Astrocyte (in vitro differentiated cells and primary cell): Measurements from ENCODE around the gene DOCK7.

ENCODE experiments used
- EZH2 ChIP-seq: IDR thresholded peaks from 2 replicates; pipeline ENCODE4 v1.6.1; 2012; ENCODE audit warnings: mild to moderate bottlenecking, low read length, inconsistent platforms; ENCODE audit not compliant: insufficient read depth
- TF ChIP-seq, protein P1 (sequence below): IDR thresholded peaks from 2 replicates; pipeline ENCODE4 v1.5.1; 2011; ENCODE audit warnings: low read depth, mild to moderate bottlenecking, inconsistent platforms, low read length, moderate library complexity; ENCODE audit not compliant: insufficient read depth

DNA sequence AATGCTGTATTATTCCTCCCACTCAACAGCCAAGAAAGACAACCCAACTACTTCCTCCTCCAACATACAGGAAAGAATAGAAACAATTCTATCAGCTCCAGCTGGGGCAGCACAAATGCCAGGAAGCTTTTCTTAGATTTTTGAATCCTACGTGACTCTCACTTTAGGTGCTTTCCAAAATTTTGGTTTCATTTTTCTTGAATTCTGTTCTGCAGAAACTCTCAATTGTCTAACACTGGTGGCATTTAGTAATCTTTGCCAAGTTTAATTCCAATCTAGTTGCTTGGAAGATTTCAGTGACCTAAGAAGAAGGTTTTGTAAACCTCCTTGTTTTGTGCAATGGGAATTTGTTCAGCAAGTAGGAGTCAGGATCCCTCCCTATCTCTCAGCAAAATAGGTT lies 37.1 kb upstream of the DOCK7 start:
- TF ChIP-seq, protein P1, sequence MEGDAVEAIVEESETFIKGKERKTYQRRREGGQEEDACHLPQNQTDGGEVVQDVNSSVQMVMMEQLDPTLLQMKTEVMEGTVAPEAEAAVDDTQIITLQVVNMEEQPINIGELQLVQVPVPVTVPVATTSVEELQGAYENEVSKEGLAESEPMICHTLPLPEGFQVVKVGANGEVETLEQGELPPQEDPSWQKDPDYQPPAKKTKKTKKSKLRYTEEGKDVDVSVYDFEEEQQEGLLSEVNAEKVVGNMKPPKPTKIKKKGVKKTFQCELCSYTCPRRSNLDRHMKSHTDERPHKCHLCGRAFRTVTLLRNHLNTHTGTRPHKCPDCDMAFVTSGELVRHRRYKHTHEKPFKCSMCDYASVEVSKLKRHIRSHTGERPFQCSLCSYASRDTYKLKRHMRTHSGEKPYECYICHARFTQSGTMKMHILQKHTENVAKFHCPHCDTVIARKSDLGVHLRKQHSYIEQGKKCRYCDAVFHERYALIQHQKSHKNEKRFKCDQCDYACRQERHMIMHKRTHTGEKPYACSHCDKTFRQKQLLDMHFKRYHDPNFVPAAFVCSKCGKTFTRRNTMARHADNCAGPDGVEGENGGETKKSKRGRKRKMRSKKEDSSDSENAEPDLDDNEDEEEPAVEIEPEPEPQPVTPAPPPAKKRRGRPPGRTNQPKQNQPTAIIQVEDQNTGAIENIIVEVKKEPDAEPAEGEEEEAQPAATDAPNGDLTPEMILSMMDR = no peak
- TF ChIP-seq EZH2 = no peak
